ENCODE measurements around the gene GBF1. TPM values are rescaled to one million over a fixed set of nuclear protein-coding genes. Genes with fewer than 3 reads are reported as not detected.

Gene GBF1
- total RNA-seq, 2 experiments from 2014 or later: 28.8 to 30.9 TPM

DNA sequence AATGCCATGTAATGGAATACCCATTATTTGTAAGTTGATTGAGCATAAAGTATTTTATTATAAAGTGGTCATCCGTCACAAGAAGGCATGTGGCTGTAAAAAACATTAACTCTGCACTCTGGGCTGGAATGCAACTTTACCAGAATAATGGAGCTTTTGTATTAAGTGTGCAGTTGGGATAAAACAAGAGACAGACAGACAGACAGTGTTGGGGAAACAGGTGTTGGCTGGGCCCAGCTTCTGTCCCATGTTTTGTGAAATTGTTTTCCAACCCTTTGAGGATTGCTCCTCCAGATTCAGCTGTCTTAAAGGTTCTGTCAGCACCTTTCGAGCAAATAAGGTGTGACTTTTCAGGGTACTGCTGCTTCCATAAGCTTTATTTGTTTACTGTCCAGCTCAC, 82.3 kb downstream of the GBF1 start:
- H3K4me1 Mint-ChIP-seq (ENCODE audit: low read depth): peaks cover 30% of the 10 kb centered on the region
- H3K9me3 Mint-ChIP-seq: no peaks in the 10 kb centered on the region
- no peak overlapping the region for H3K4me3 Mint-ChIP-seq
- Histone ChIP-seq H3K27ac (ENCODE audit: low read depth in 1 of 2, low read length in 2 of 2) (no peak overlapping the region), H3K4me3 (ENCODE audit: low read length) (no peak overlapping the region), H3K4me1 (ENCODE audit: insufficient read depth, low read length) (peaks cover 9% of the 10 kb centered on the region), H3K27me3 (ENCODE audit: control insufficient read depth in 1 of 2, insufficient read depth in 2 of 2, low read length in 2 of 2) (no peaks in the 10 kb centered on the region), H3K36me3 (ENCODE audit: insufficient read depth, low read length) (peaks cover 10% of the 10 kb centered on the region), H3K9me3 (ENCODE audit: control insufficient read depth in 1 of 2, insufficient read depth in 1 of 2, low read length in 2 of 2) (no peaks in the 10 kb centered on the region)
- no peak for DNase-seq
- intact Hi-C loops (cut with DNase I, micrococcal nuclease): no loop called here
- ATAC-seq (ENCODE audit: poor library complexity): no peak
- H3K36me3 Mint-ChIP-seq (ENCODE audit: low read depth): peaks cover 14% of the 10 kb centered on the region
- ChIA-PET POLR2A (no interaction called here), CTCF (interaction anchor here (0.5 to 0.7 kb wide), 2 partner anchors 14 to 71 kb away, joined by 3 read pairs; no protein-coding TSS in a partner anchor)
- H3K27ac Mint-ChIP-seq: no peak overlapping the region
- H3K27me3 Mint-ChIP-seq: no peaks in the 10 kb centered on the region
- TF ChIP-seq, protein P1, sequence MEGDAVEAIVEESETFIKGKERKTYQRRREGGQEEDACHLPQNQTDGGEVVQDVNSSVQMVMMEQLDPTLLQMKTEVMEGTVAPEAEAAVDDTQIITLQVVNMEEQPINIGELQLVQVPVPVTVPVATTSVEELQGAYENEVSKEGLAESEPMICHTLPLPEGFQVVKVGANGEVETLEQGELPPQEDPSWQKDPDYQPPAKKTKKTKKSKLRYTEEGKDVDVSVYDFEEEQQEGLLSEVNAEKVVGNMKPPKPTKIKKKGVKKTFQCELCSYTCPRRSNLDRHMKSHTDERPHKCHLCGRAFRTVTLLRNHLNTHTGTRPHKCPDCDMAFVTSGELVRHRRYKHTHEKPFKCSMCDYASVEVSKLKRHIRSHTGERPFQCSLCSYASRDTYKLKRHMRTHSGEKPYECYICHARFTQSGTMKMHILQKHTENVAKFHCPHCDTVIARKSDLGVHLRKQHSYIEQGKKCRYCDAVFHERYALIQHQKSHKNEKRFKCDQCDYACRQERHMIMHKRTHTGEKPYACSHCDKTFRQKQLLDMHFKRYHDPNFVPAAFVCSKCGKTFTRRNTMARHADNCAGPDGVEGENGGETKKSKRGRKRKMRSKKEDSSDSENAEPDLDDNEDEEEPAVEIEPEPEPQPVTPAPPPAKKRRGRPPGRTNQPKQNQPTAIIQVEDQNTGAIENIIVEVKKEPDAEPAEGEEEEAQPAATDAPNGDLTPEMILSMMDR (IDR thresholded peaks at IDR 0.05): no peak

DNA sequence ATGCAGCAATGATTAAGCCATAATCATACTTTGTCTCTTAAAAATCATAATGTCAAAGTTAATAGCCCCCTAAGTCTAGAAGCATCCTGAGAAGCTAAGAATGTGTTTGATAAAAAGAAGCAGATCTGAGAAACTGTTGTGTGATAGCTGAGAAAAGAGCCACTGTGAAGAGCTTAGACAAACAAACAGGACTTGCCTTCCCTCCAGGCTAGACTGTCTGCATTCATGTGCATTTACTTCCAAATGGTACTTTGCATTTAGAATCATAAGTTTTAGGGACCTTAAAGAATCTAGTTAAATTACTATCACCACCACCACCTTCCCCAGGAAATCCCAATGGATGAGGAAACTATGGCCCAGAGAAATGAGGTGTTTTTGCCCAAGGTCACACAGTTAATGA, 87.4 kb downstream of the GBF1 start:
- peaks cover 26% of the 10 kb centered on the region for H3K36me3 ChIP-seq (ENCODE audit: insufficient read depth, low read length)
- no peak overlapping the region for H3K27ac ChIP-seq (ENCODE audit: low read depth in 1 of 2, low read length in 2 of 2)
- Mint-ChIP-seq H3K4me3 (no peak overlapping the region), H3K27ac (no peak overlapping the region), H3K36me3 (ENCODE audit: low read depth) (peaks cover 27% of the 10 kb centered on the region), H3K4me1 (ENCODE audit: low read depth) (peaks cover 7% of the 10 kb centered on the region), H3K9me3 (no peaks in the 10 kb centered on the region), H3K27me3 (no peaks in the 10 kb centered on the region)
- no peak for ATAC-seq (ENCODE audit: poor library complexity)
- no peak for DNase-seq
- H3K9me3 ChIP-seq (ENCODE audit: control insufficient read depth in 1 of 2, insufficient read depth in 1 of 2, low read length in 2 of 2): no peaks in the 10 kb centered on the region
- TF ChIP-seq, protein P1 (IDR thresholded peaks at IDR 0.05): no peak
- no peaks in the 10 kb centered on the region for H3K27me3 ChIP-seq (ENCODE audit: control insufficient read depth in 1 of 2, insufficient read depth in 2 of 2, low read length in 2 of 2)
- H3K4me3 ChIP-seq (ENCODE audit: low read length): no peak overlapping the region
- ChIA-PET CTCF (interaction anchor here (0.6 to 1.1 kb wide), 3 partner anchors 14 to 101 kb away, joined by 3 read pairs; no protein-coding TSS in a partner anchor), POLR2A (interaction anchor here (0.6 kb wide), 1 partner anchor 92 kb away, joined by 3 read pairs; no protein-coding TSS in a partner anchor)
- intact Hi-C loops (cut with DNase I, micrococcal nuclease): no loop called here
- no peaks in the 10 kb centered on the region for H3K4me1 ChIP-seq (ENCODE audit: insufficient read depth, low read length)

DNA sequence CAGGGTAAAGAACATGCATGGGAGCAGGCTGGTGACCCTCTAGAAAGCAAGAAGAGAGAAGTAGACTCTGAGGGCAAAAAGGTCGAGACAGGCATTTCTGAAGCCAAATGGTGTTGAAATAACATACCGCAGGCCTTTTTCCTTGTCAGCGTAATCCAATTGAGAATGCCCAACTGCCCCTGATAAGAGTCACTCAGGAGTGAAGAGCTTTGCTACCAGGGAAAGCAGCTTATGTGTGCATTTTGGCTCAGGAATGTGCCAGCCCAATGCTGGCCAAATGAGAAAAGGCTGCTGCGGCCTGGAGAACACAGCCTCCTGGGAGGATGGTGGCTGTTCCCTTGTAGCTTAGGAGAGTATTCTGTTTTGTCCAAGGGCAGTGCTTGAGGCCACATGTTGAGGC, 88.8 kb downstream of the GBF1 start:
- Mint-ChIP-seq H3K36me3 (ENCODE audit: low read depth) (peaks cover 27% of the 10 kb centered on the region), H3K4me1 (ENCODE audit: low read depth) (peaks cover 1% of the 10 kb centered on the region), H3K27me3 (no peaks in the 10 kb centered on the region), H3K4me3 (no peak overlapping the region), H3K27ac (no peak overlapping the region), H3K9me3 (no peaks in the 10 kb centered on the region)
- ChIA-PET POLR2A (no interaction called here), CTCF (interaction anchor here (0.6 to 1.5 kb wide), 2 partner anchors 11 to 104 kb away, joined by 3 to 5 read pairs; no protein-coding TSS in a partner anchor)
- no peaks in the 10 kb centered on the region for H3K27me3 ChIP-seq (ENCODE audit: control insufficient read depth in 1 of 2, insufficient read depth in 2 of 2, low read length in 2 of 2)
- H3K9me3 ChIP-seq (ENCODE audit: control insufficient read depth in 1 of 2, insufficient read depth in 1 of 2, low read length in 2 of 2): no peaks in the 10 kb centered on the region
- TF ChIP-seq, protein P1 (IDR thresholded peaks at IDR 0.05): no peak
- H3K4me1 ChIP-seq (ENCODE audit: insufficient read depth, low read length): no peaks in the 10 kb centered on the region
- intact Hi-C loops (cut with DNase I, micrococcal nuclease): no loop called here
- H3K36me3 ChIP-seq (ENCODE audit: insufficient read depth, low read length): peaks cover 26% of the 10 kb centered on the region
- DNase-seq (no peak), ATAC-seq (ENCODE audit: poor library complexity) (no peak)
- no peak overlapping the region for H3K4me3 ChIP-seq (ENCODE audit: low read length)
- H3K27ac ChIP-seq (ENCODE audit: low read depth in 1 of 2, low read length in 2 of 2): no peak overlapping the region
